Measurements from ENCODE around the gene TSSK2.
"Not testable (repeated sequence)": the region's sequence is repeated elsewhere in the genome, so short reads cannot be mapped to it uniquely, and the experiment has no call there.

The TSSK2 gene

GRCh38 chr22:19130959-19131684 is at the start of gene TSSK2:
Gene TSSK2 (plus strand): TSS chr22:19131308. CDS start chr22:19131400, 92 bp downstream.
- no peak within 1 kb of the TSS for H3K4me3 ChIP-seq (ENCODE audit: low read depth, low read length)
- TF ChIP-seq CTCF (IDR thresholded peaks at IDR 0.05; ENCODE audit: control insufficient read depth, extremely low read depth, insufficient read depth) = no peak
- DNase-seq (ENCODE audit: low read depth) = no peak

GRCh38 chr22:19081351-19081750 is 49.8 kb upstream of the TSSK2 start:
- DNase-seq (ENCODE audit: low read depth) = no peak
- no peak for TF ChIP-seq CTCF (IDR thresholded peaks at IDR 0.05; ENCODE audit: control insufficient read depth, extremely low read depth, insufficient read depth)
- no peak overlapping the region for H3K4me3 ChIP-seq (ENCODE audit: low read depth, low read length)

- no peak for DNase-seq (ENCODE audit: low read depth)
- no peak overlapping the region for H3K4me3 ChIP-seq (ENCODE audit: low read depth, low read length)
These were observed 49.0 kb upstream of the TSSK2 start for GRCh38 chr22:19082101-19082500.

GRCh38 chr22:19082793-19083192 is 48.3 kb upstream of the TSSK2 start:
- no peak for DNase-seq (ENCODE audit: low read depth)
- TF ChIP-seq CTCF (IDR thresholded peaks at IDR 0.05; ENCODE audit: control insufficient read depth, extremely low read depth, insufficient read depth) = no peak

More at GRCh38 chr22:19082101-19082500, 49.0 kb upstream of the TSSK2 start:
- no peak for TF ChIP-seq CTCF (IDR thresholded peaks at IDR 0.05; ENCODE audit: control insufficient read depth, extremely low read depth, insufficient read depth)

GRCh38 chr22:19084126-19084525 is 47.0 kb upstream of the TSSK2 start:
- H3K4me3 ChIP-seq (ENCODE audit: low read depth, low read length); DNase-seq (ENCODE audit: low read depth): not testable (repeated sequence)

More at GRCh38 chr22:19082793-19083192, 48.3 kb upstream of the TSSK2 start:
- no peak overlapping the region for H3K4me3 ChIP-seq (ENCODE audit: low read depth, low read length)

GRCh38 chr22:19084586-19084985 is 46.5 kb upstream of the TSSK2 start:
- not testable (repeated sequence) for H3K4me3 ChIP-seq (ENCODE audit: low read depth, low read length); DNase-seq (ENCODE audit: low read depth)

GRCh38 chr22:19085233-19085718 is 45.8 kb upstream of the TSSK2 start:
- no peak overlapping the region for H3K4me3 ChIP-seq (ENCODE audit: low read depth, low read length)
- TF ChIP-seq CTCF (IDR thresholded peaks at IDR 0.05; ENCODE audit: control insufficient read depth, extremely low read depth, insufficient read depth) = peak; percentile 39; the same call in 1 of the 2 replicates
- no peak for DNase-seq (ENCODE audit: low read depth)

- H3K4me3 ChIP-seq (ENCODE audit: low read depth, low read length) = no peak overlapping the region
- no peak for DNase-seq (ENCODE audit: low read depth)
- TF ChIP-seq CTCF (IDR thresholded peaks at IDR 0.05; ENCODE audit: control insufficient read depth, extremely low read depth, insufficient read depth) = no peak
These were observed 44.7 kb upstream of the TSSK2 start for GRCh38 chr22:19086417-19086816.
